M059J (cell line): ENCODE results near the gene MYMK. TPM values are rescaled to one million over a fixed set of nuclear protein-coding genes. Genes with fewer than 3 reads are reported as not detected.

Experiments used
- DNase-seq: peaks from one replicate; pipeline ENCODE4 v3.0.0-alpha.2; 2012; ENCODE audit warnings: low read depth
- total RNA-seq: library from RNA; depleted of rRNA; stranded (reverse); fragments of >200 nt; shearing (Covaris generic); gene quantifications from 2 replicates; pipeline ENCODE4 v1.2.3, GENCODE V29; 2014

MYMK gene
- total RNA-seq, 1 experiment from 2014 or later: not detected

- peak; percentile 81 for DNase-seq
Observed at GRCh38 chr9:133558191-133559126, 33.7 kb upstream of the MYMK start.

- DNase-seq: no peak
Observed at GRCh38 chr9:133557581-133557980, 32.8 kb upstream of the MYMK start.

- no peak for DNase-seq
Observed at GRCh38 chr9:133556354-133556753, 31.6 kb upstream of the MYMK start.

GRCh38 chr9:133554729-133555128, 30.0 kb upstream of the MYMK start:
- DNase-seq: no peak

GRCh38 chr9:133553973-133554713, 29.4 kb upstream of the MYMK start:
- DNase-seq: no peak

GRCh38 chr9:133553123-133553522, 28.4 kb upstream of the MYMK start:
- no peak for DNase-seq

- DNase-seq: no peak
Observed at GRCh38 chr9:133552236-133552635, 27.5 kb upstream of the MYMK start.

GRCh38 chr9:133551446-133551845, 26.7 kb upstream of the MYMK start:
- no peak for DNase-seq

GRCh38 chr9:133547116-133547515, 22.4 kb upstream of the MYMK start:
- no peak for DNase-seq

GRCh38 chr9:133546287-133546680, 21.5 kb upstream of the MYMK start:
- DNase-seq: no peak

- no peak for DNase-seq
Observed at GRCh38 chr9:133545494-133546286, 20.9 kb upstream of the MYMK start.

GRCh38 chr9:133543772-133544467, 19.2 kb upstream of the MYMK start:
- no peak for DNase-seq

GRCh38 chr9:133542002-133542401, 17.2 kb upstream of the MYMK start:
- DNase-seq: no peak

GRCh38 chr9:133540698-133541025, 15.9 kb upstream of the MYMK start:
- DNase-seq: no peak

GRCh38 chr9:133539991-133540697, 15.4 kb upstream of the MYMK start:
- no peak for DNase-seq

GRCh38 chr9:133538851-133539833, 14.4 kb upstream of the MYMK start:
- DNase-seq: no peak

- no peak for DNase-seq
Observed at GRCh38 chr9:133538176-133538575, 13.4 kb upstream of the MYMK start.

GRCh38 chr9:133537257-133537656, 12.5 kb upstream of the MYMK start:
- no peak for DNase-seq

GRCh38 chr9:133536536-133536935, 11.8 kb upstream of the MYMK start:
- DNase-seq: no peak

GRCh38 chr9:133536080-133536479, 11.3 kb upstream of the MYMK start:
- no peak for DNase-seq
